ENCODE results near the gene IARS2.

Gene IARS2

GRCh38 chr1:220157738-220158137 lies 63.8 kb downstream of the IARS2 start:
- TF ChIP-seq POLR2AphosphoS5 (IDR thresholded peaks at IDR 0.05; ENCODE audit: low read depth, low read length) (no peak), FOXP2 (optimal IDR thresholded peaks at IDR 0.05; ENCODE audit: borderline replicate concordance, extremely low read depth, extremely low read length, insufficient read depth) (no peak), REST (IDR thresholded peaks at IDR 0.05; ENCODE audit: insufficient read depth in 1 of 2, low read depth in 2 of 2, low read length in 2 of 2) (no peak), TAF1 (IDR thresholded peaks at IDR 0.05; ENCODE audit: borderline replicate concordance, insufficient read depth, low read length) (no peak), SIN3A (IDR thresholded peaks at IDR 0.05; ENCODE audit: borderline replicate concordance, insufficient read depth, low read length) (no peak)

GRCh38 chr1:220159041-220159440 lies 65.1 kb downstream of the IARS2 start:
- TF ChIP-seq TAF1 (IDR thresholded peaks at IDR 0.05; ENCODE audit: borderline replicate concordance, insufficient read depth, low read length) (no peak), FOXP2 (optimal IDR thresholded peaks at IDR 0.05; ENCODE audit: borderline replicate concordance, extremely low read depth, extremely low read length, insufficient read depth) (no peak), POLR2AphosphoS5 (IDR thresholded peaks at IDR 0.05; ENCODE audit: low read depth, low read length) (no peak), SIN3A (IDR thresholded peaks at IDR 0.05; ENCODE audit: borderline replicate concordance, insufficient read depth, low read length) (no peak), REST (IDR thresholded peaks at IDR 0.05; ENCODE audit: insufficient read depth in 1 of 2, low read depth in 2 of 2, low read length in 2 of 2) (no peak)

GRCh38 chr1:220160027-220160426 lies 66.1 kb downstream of the IARS2 start:
- no peak for TF ChIP-seq REST (IDR thresholded peaks at IDR 0.05; ENCODE audit: insufficient read depth in 1 of 2, low read depth in 2 of 2, low read length in 2 of 2)

GRCh38 chr1:220164116-220164515 lies 70.2 kb downstream of the IARS2 start:
- no peak for TF ChIP-seq FOXP2 (optimal IDR thresholded peaks at IDR 0.05; ENCODE audit: borderline replicate concordance, extremely low read depth, extremely low read length, insufficient read depth)
- TF ChIP-seq REST (IDR thresholded peaks at IDR 0.05; ENCODE audit: insufficient read depth in 1 of 2, low read depth in 2 of 2, low read length in 2 of 2): no peak
- TF ChIP-seq POLR2AphosphoS5 (IDR thresholded peaks at IDR 0.05; ENCODE audit: low read depth, low read length): no peak
- TF ChIP-seq SIN3A (IDR thresholded peaks at IDR 0.05; ENCODE audit: borderline replicate concordance, insufficient read depth, low read length): no peak
- TF ChIP-seq TAF1 (IDR thresholded peaks at IDR 0.05; ENCODE audit: borderline replicate concordance, insufficient read depth, low read length): no peak

GRCh38 chr1:220164517-220164916 lies 70.6 kb downstream of the IARS2 start:
- TF ChIP-seq TAF1 (IDR thresholded peaks at IDR 0.05; ENCODE audit: borderline replicate concordance, insufficient read depth, low read length) (no peak), POLR2AphosphoS5 (IDR thresholded peaks at IDR 0.05; ENCODE audit: low read depth, low read length) (no peak), REST (IDR thresholded peaks at IDR 0.05; ENCODE audit: insufficient read depth in 1 of 2, low read depth in 2 of 2, low read length in 2 of 2) (no peak), SIN3A (IDR thresholded peaks at IDR 0.05; ENCODE audit: borderline replicate concordance, insufficient read depth, low read length) (no peak), FOXP2 (optimal IDR thresholded peaks at IDR 0.05; ENCODE audit: borderline replicate concordance, extremely low read depth, extremely low read length, insufficient read depth) (no peak)
